HL-60 (cell line): ENCODE results near the gene GPR179.

Experiments
- DNase-seq, 2 experiments: peaks; one replicate each; pipeline ENCODE4 v3.0.0-alpha.2; 2010 to 2020; ENCODE audit warnings: low read depth in 1 of 2, low spot score in 1 of 2
- H3K27ac ChIP-seq: fragments of 250-450 bp; sonication (Bioruptor Pico); replicated peaks from 2 replicates; pipeline ENCODE4 v1.5.1; 2020; ENCODE audit warnings: mild to moderate bottlenecking, moderate library complexity
- H3K27me3 ChIP-seq: fragments of 250-450 bp; sonication (Bioruptor Pico); 2 replicates; pipeline ENCODE4 v1.5.1; 2021; ENCODE audit warnings: mild to moderate bottlenecking, moderate library complexity; ENCODE audit not compliant: insufficient read depth, poor library complexity, severe bottlenecking
- H3K4me3 ChIP-seq: replicated peaks from 2 replicates; pipeline ENCODE4 v1.5.1; 2011; ENCODE audit warnings: mild to moderate bottlenecking, control low read depth, low read length; ENCODE audit not compliant: insufficient read depth
- CTCF ChIP-seq: IDR thresholded peaks from one replicate; pipeline ENCODE4 v1.5.1; 2011; ENCODE audit warnings: low read length, control low read depth, inconsistent platforms; ENCODE audit not compliant: insufficient read depth
- GABPA ChIP-seq: IDR thresholded peaks from 2 replicates; pipeline ENCODE4 v1.6.1; 2012; ENCODE audit warnings: low read depth
- POLR2AphosphoS5 ChIP-seq: IDR thresholded peaks from 2 replicates; pipeline ENCODE4 v1.6.1; 2012; ENCODE audit warnings: low read depth
- SPI1 ChIP-seq: IDR thresholded peaks from 2 replicates; pipeline ENCODE4 v1.6.1; 2012; ENCODE audit warnings: low read depth, mild to moderate bottlenecking, borderline replicate concordance
- TF ChIP-seq, protein P1 (sequence below): IDR thresholded peaks from 2 replicates; pipeline ENCODE4 v1.6.1; 2012; ENCODE audit warnings: low read depth; ENCODE audit not compliant: insufficient replicate concordance

GPR179 gene

DNA sequence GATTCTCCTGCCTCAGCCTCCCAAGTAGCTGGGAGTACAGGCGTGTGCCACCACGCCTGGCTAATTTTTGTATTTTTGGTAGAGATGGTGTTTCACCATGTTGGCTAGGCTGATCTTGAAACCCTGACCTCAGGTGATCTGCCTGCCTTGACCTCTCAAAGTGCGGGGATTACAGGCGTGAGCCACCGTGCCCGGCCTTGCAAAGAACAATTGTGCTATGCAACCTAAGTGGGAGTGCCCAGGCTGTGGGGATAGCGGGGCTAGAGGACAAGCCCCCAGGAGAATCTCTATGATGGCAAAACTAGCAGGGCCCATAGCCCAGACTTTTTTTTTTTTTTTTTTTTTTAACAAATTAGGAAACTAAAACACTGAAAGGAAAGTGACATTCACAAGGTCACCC lies 2.0 kb upstream of the GPR179 start:
- Histone ChIP-seq H3K4me3 (no peak overlapping the region), H3K27ac (no peak overlapping the region), H3K27me3 (no peaks in the 10 kb centered on the region)
- DNase-seq, result no peak
- TF ChIP-seq CTCF (no peak), GABPA (no peak), POLR2AphosphoS5 (no peak)
- TF ChIP-seq, protein P1, sequence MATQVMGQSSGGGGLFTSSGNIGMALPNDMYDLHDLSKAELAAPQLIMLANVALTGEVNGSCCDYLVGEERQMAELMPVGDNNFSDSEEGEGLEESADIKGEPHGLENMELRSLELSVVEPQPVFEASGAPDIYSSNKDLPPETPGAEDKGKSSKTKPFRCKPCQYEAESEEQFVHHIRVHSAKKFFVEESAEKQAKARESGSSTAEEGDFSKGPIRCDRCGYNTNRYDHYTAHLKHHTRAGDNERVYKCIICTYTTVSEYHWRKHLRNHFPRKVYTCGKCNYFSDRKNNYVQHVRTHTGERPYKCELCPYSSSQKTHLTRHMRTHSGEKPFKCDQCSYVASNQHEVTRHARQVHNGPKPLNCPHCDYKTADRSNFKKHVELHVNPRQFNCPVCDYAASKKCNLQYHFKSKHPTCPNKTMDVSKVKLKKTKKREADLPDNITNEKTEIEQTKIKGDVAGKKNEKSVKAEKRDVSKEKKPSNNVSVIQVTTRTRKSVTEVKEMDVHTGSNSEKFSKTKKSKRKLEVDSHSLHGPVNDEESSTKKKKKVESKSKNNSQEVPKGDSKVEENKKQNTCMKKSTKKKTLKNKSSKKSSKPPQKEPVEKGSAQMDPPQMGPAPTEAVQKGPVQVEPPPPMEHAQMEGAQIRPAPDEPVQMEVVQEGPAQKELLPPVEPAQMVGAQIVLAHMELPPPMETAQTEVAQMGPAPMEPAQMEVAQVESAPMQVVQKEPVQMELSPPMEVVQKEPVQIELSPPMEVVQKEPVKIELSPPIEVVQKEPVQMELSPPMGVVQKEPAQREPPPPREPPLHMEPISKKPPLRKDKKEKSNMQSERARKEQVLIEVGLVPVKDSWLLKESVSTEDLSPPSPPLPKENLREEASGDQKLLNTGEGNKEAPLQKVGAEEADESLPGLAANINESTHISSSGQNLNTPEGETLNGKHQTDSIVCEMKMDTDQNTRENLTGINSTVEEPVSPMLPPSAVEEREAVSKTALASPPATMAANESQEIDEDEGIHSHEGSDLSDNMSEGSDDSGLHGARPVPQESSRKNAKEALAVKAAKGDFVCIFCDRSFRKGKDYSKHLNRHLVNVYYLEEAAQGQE, result no peak

- TF ChIP-seq POLR2AphosphoS5, result no peak
- no peak for TF ChIP-seq GABPA
- no peak for TF ChIP-seq CTCF
- TF ChIP-seq SPI1, result no peak
- TF ChIP-seq, protein P1, result no peak
- DNase-seq, result no peak
- H3K27ac ChIP-seq, result no peak overlapping the region
- H3K4me3 ChIP-seq, result no peak overlapping the region
- no peaks in the 10 kb centered on the region for H3K27me3 ChIP-seq
These were observed 627 bp upstream of the GPR179 start for GRCh38 chr17:38344420-38344745.

GRCh38 chr17:38342886-38343607 lies 709 bp downstream of the GPR179 start:
- TF ChIP-seq POLR2AphosphoS5, result no peak
- no peak for TF ChIP-seq SPI1
- TF ChIP-seq GABPA, result no peak
- TF ChIP-seq CTCF, result no peak
- Histone ChIP-seq H3K4me3 (no peak overlapping the region), H3K27me3 (no peaks in the 10 kb centered on the region), H3K27ac (no peak overlapping the region)
- DNase-seq, result no peak
